Esophagus (tissue), 2 donors: ENCODE results near the gene CD3G. TPM values are rescaled to one million over a fixed set of nuclear protein-coding genes. Genes with fewer than 3 reads are reported as not detected.
"Not testable (repeated sequence)": the region's sequence is repeated elsewhere in the genome, so short reads cannot be mapped to it uniquely, and the experiment has no call there.

Experiments used
- H3K27ac ChIP-seq, 2 donors: one replicate each; pipeline ENCODE4 v1.5.1; 2013; ENCODE audit warnings: low read depth in 2 of 2, mild to moderate bottlenecking in 2 of 2, inconsistent platforms in 1 of 2, low read length in 1 of 2, moderate library complexity in 1 of 2
- H3K27me3 ChIP-seq, 2 donors: one replicate each; pipeline ENCODE4 v1.6.1; 2013; ENCODE audit warnings: low read length in 2 of 2, control low read depth in 1 of 2, mild to moderate bottlenecking in 1 of 2; ENCODE audit not compliant: insufficient read depth in 2 of 2, control insufficient read depth in 1 of 2
- H3K36me3 ChIP-seq, 2 donors: one replicate each; pipeline ENCODE4 v1.6.1; 2013; ENCODE audit warnings: low read length in 1 of 2; ENCODE audit not compliant: control insufficient read depth in 2 of 2, insufficient read depth in 2 of 2
- H3K4me1 ChIP-seq, 2 donors: one replicate each; pipeline ENCODE4 v1.6.1; 2013; ENCODE audit warnings: low read length in 1 of 2; ENCODE audit not compliant: control insufficient read depth in 2 of 2, insufficient read depth in 2 of 2
- H3K4me3 ChIP-seq, 2 donors: one replicate each; pipeline ENCODE4 v1.5.1; 2013; ENCODE audit warnings: low read length in 2 of 2, mild to moderate bottlenecking in 2 of 2, low read depth in 1 of 2, moderate library complexity in 1 of 2
- H3K9me3 ChIP-seq, 2 donors: one replicate each; pipeline ENCODE4 v1.6.1; 2013; ENCODE audit warnings: mild to moderate bottlenecking in 2 of 2, low read depth in 1 of 2, low read length in 1 of 2, moderate library complexity in 1 of 2; ENCODE audit not compliant: control insufficient read depth in 2 of 2, insufficient read depth in 1 of 2
- WGBS, 2 donors: extraction: QIAGEN DNeasy Blood & Tissue Kit; methylation state at CpG; one replicate each; pipeline ENCODE4 v1.1.7; 2013; 5-methylcytosine and 5-hydroxymethylcytosine counted together
- polyA plus RNA-seq, 2 donors: library from polyadenylated mRNA; stranded (reverse); fragments of 200-250 nt; gene quantifications; one replicate each; pipeline ENCODE4 v1.2.3, GENCODE V29; 2013
- donor health status: healthy with polysubstance abuse.
- donor health status: Bipolar disorder and iron deficiency.

CD3G gene
- under 1 TPM; 0.24 to 0.45 TPM for polyA plus RNA-seq

DNA sequence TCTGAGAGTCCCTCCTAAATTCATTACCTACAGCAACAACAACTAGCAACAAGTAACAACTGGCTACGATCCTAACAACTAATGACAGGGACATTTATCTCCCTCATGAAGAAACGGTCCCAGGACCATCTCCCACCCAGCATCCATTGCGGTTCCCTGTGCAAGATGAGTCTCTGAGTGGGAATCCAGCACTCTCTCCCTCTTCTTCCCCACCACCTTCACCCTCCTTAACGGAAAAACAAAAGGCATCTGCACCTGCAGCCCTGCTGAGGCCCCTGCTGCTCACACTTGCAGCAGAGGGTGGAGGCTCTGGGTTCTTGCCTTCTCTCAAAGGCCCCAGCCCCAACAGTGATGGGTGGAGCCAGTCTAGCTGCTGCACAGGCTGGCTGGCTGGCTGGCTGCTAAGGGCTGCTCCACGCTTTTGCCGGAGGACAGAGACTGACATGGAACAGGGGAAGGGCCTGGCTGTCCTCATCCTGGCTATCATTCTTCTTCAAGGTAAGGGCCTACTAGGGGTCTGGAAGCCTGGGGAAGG lies at the start of gene CD3G:
TSS of gene CD3G (plus strand) at position 364 of the 535 bp plus-strand sequence. CDS start at position 444, 80 bp downstream.
- Histone ChIP-seq H3K27ac (no peak within 1 kb of the TSS), H3K4me1 (peaks cover 0 to under 1% of the 10 kb centered on the region in 2 donors), H3K27me3 (no peaks in the 10 kb centered on the region), H3K4me3 (peak within 1 kb of the TSS in 1 of 2 donors; percentile 4), H3K9me3 (no peaks in the 10 kb centered on the region), H3K36me3 (no peaks in the 10 kb centered on the region)
- 68 to 70% methylated on average over 6 of the region's 6 CpGs for WGBS, 2 donors

DNA sequence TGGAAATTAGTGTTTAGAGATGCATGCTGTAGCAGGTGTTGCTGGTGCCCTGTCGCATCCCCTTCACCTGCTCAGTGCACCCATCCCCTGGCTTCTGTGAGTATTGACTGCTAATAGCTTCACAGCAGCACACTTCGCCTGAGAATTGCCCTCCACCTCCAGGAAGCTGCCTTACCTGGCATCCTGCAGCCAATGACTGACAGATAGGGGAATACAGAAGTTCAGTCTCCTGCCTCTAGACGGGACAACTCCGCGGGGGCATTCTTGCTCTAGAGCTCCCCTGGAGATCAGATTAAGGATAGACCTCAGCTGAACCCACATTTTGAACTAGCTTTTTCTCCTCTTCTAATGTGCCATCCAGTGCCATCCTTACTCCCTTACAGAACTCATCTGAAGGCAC lies 48.9 kb upstream of the CD3G start:
- no peaks in the 10 kb centered on the region for H3K4me1 ChIP-seq
- no peaks in the 10 kb centered on the region for H3K36me3 ChIP-seq
- no peaks in the 10 kb centered on the region for H3K27me3 ChIP-seq
- no peaks in the 10 kb centered on the region for H3K9me3 ChIP-seq
- no peak overlapping the region for H3K4me3 ChIP-seq
- H3K27ac ChIP-seq = no peak overlapping the region
- 67 to 77% methylated on average over 5 of the region's 5 CpGs for WGBS, 2 donors

DNA sequence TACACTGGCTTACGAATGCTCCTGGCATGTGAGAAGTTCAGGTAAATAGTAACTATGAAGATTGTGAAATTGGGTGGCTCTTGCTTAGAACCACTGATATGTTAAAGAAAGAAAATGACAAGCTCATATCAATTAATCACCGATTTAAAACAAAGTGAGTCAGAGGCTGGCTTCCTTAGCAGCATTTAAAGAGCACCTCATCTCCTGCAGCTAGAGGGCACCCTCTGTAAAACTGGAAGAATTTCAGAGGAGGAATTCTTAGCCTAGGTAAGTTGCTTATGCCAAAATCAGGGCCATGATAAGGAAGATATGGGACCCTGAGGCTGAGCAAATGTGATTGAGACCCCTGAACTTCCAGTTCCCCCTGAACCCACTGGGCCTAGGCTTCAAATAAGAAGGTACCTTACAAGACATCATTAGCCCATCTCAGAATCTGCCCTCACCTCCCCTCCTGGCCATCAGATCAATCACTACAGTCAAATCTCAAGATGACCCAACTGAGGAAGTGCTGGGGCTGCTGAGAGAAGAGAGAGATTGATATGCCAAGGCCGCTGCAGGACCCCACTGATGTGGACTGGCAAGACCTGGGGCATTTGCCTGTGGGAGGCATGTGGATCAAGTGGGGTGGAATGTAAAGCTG lies 48.2 kb upstream of the CD3G start:
- Histone ChIP-seq H3K36me3 (no peaks in the 10 kb centered on the region), H3K27ac (no peak overlapping the region), H3K27me3 (no peaks in the 10 kb centered on the region), H3K4me3 (no peak overlapping the region), H3K9me3 (no peaks in the 10 kb centered on the region), H3K4me1 (no peaks in the 10 kb centered on the region)
- 43% methylated on average over 3 of the region's 3 CpGs for WGBS, 2 donors

DNA sequence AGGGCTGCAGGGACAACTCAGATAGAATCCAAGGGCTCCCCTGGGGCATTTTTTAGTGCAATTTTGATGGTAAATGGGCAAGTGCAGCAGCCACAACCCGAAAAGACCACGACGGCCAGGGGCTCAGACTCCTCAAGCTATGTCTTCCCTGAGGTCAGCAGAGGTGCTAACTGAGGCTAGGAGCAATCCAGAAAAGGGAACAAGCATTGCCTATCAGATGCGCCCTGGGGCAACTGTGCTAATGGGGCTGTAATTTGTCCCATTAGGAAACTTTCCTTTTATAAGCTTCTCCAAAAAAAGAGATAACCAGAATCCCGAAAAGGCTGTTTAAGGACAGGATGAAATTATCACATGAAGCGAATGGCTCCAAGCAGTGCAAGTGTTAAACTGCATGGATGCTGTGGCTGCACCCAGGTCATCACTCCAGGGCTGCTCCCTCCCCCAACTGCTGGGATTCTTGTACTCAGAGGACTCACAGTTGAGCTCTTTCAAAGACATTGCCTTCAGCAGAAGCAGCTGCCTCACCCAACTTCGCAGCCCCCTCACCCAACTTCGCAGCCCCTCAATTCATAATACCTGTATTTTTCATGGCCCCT lies 42.4 kb upstream of the CD3G start:
- H3K9me3 ChIP-seq = no peaks in the 10 kb centered on the region
- H3K4me1 ChIP-seq = no peaks in the 10 kb centered on the region
- no peaks in the 10 kb centered on the region for H3K27me3 ChIP-seq
- H3K27ac ChIP-seq = no peak overlapping the region
- WGBS, 2 donors = 67 to 71% methylated on average over 8 of the region's 8 CpGs
- no peak overlapping the region for H3K4me3 ChIP-seq
- H3K36me3 ChIP-seq = no peaks in the 10 kb centered on the region

DNA sequence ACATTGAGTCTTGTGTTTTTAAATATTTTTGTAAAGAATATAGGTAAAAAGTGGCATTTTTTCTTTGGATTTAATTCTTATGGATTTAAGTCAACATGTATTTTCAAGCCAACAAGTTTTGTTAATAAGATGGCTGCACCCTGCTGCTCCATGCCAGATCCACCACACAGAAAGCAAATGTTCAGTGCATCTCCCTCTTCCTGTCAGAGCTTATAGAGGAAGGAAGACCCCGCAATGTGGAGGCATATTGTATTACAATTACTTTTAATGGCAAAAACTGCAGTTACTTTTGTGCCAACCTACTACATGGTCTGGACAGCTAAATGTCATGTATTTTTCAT lies 39.9 kb upstream of the CD3G start:
- WGBS, 2 donors = 78 to 82% methylated on average over 1 of the region's 1 CpG
- H3K4me1 ChIP-seq = no peaks in the 10 kb centered on the region
- H3K27me3 ChIP-seq = no peaks in the 10 kb centered on the region
- no peaks in the 10 kb centered on the region for H3K9me3 ChIP-seq
- H3K27ac ChIP-seq = no peak overlapping the region
- H3K36me3 ChIP-seq = no peaks in the 10 kb centered on the region
- no peak overlapping the region for H3K4me3 ChIP-seq

DNA sequence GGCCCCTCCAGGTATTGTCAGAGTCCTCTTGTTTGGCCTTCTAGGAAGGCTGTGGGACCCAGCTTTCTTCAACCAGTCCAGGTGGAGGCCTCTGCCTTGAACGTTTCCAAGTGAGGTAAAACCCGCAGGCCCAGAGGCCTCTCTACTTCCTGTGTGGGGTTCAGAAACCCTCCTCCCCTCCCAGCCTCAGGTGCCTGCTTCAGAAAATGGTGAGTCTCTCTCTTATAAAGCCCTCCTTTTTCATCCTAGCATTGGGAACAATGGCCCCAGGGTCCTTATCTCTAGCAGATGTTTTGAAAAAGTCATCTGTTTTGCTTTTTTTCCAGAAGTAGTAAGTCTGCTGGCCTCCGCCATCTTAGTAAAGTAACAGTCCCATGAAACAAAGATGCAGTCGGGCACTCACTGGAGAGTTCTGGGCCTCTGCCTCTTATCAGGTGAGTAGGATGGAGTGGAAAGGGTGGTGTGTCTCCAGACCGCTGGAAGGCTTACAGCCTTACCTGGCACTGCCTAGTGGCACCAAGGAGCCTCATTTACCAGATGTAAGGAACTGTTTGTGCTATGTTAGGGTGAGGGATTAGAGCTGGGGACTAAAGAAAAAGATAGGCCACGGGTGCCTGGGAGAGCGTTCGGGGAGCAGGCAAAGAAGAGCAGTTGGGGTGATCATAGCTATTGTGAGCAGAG lies 39.4 kb upstream of the CD3G start, which contains the start of gene CD3E:
TSS of gene CD3E (plus strand) at position 163 of the 681 bp plus-strand sequence. CDS start at position 386, 223 bp downstream.
- H3K27ac ChIP-seq = peak within 1 kb of the TSS in 1 of 2 donors; percentile 10
- H3K4me3 ChIP-seq = peak within 1 kb of the TSS in 1 of 2 donors; percentile 16
- no peaks in the 10 kb centered on the region for H3K9me3 ChIP-seq
- WGBS, 2 donors = 67 to 76% methylated on average over 8 of the region's 8 CpGs
- no peaks in the 10 kb centered on the region for H3K36me3 ChIP-seq
- no peaks in the 10 kb centered on the region for H3K27me3 ChIP-seq
- no peaks in the 10 kb centered on the region for H3K4me1 ChIP-seq

DNA sequence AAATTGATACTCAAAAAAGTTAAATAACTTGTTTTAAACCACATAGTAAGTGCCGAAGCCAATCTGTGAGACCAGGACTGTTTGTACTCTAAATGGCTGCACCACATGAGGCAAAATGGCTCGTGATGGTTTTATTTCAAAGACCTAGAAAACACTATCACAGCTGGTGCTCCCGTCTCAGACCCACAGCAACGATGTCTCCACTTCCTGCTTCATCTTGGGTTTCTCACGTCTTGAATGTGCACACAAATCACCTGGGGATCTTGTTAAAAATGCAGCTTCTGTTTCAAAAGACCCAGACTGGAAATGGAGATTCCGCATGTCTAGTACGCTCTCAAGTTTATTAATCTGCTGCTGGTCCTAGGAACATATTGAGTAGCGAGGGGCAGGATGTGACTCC lies 38.4 kb upstream of the CD3G start:
- Histone ChIP-seq H3K4me3 (no peak overlapping the region), H3K9me3 (no peaks in the 10 kb centered on the region), H3K27me3 (no peaks in the 10 kb centered on the region), H3K36me3 (no peaks in the 10 kb centered on the region), H3K4me1 (no peaks in the 10 kb centered on the region), H3K27ac (no peak overlapping the region)
- 62 to 72% methylated on average over 8 of the region's 8 CpGs for WGBS, 2 donors

DNA sequence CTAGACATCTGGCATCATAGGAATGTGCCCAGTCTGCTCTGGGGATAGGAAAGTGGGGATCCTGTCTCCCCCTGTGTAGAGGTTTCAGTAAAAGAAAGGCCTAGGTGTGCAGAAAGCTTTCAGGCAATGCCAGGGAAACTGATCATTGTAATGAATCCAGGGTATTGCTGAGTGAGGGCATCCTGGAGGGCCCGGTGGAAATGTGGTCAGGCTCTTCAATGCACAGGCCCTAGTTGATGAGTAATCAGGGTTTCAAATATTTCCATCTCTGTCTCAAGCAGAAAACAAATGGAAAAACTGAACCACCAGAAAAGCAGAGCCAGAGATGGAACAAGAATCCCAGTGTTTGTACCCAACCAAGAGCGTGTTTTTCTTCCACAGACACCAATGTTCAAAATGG lies 37.6 kb upstream of the CD3G start:
- Histone ChIP-seq H3K9me3 (no peaks in the 10 kb centered on the region), H3K4me3 (no peak overlapping the region), H3K27me3 (no peaks in the 10 kb centered on the region), H3K4me1 (no peaks in the 10 kb centered on the region), H3K36me3 (no peaks in the 10 kb centered on the region), H3K27ac (no peak overlapping the region)
- WGBS, 2 donors = 69 to 75% methylated on average over 2 of the region's 2 CpGs

DNA sequence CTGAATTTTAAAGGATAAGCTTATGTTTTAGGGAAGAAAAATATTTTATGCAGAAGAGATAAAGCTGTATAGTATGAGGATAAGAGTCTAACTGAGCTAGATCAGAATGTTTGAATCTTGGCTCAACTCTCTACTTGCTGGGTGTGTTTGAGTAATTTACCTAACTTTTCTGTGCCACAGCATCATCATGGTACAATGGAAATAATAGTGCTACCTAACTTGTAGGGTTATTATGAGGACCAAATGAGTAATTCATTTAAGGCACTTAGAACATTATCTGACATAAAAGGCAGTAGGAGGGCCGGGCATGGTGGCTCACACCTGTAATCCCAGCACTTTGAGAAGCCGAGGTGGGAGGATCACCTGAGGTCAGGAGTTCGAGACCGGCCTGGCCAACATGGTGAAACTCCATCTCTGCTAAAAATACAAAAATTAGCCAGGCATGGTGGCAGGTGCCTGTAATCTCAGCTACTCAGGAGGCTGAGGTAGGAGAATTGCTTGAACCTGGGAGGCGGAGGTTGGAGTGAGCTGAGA lies 35.1 kb upstream of the CD3G start:
- H3K27me3 ChIP-seq, H3K9me3 ChIP-seq, H3K27ac ChIP-seq, H3K36me3 ChIP-seq, H3K4me3 ChIP-seq, H3K4me1 ChIP-seq: not testable (repeated sequence)
- 87% methylated on average over 5 of the region's 5 CpGs for WGBS, 2 donors
